GM10266 (cell line): ENCODE results near the gene ABTB2.
"Not testable (repeated sequence)": the region's sequence is repeated elsewhere in the genome, so short reads cannot be mapped to it uniquely, and the experiment has no call there.

Experiments used
- DNase-seq: peaks from one replicate; pipeline ENCODE4 v3.0.0; 2012; ENCODE audit errors: extremely low spot score
- TF ChIP-seq, protein P1 (sequence below): IDR thresholded peaks from 2 replicates; pipeline ENCODE4 v1.5.1; 2012; ENCODE audit warnings: mild to moderate bottlenecking, low read depth; ENCODE audit not compliant: control insufficient read depth, insufficient read depth; ENCODE audit errors: missing control alignments

The ABTB2 gene

GRCh38 chr11:34224434-34224966 is 133.3 kb downstream of the ABTB2 start:
- TF ChIP-seq, protein P1, sequence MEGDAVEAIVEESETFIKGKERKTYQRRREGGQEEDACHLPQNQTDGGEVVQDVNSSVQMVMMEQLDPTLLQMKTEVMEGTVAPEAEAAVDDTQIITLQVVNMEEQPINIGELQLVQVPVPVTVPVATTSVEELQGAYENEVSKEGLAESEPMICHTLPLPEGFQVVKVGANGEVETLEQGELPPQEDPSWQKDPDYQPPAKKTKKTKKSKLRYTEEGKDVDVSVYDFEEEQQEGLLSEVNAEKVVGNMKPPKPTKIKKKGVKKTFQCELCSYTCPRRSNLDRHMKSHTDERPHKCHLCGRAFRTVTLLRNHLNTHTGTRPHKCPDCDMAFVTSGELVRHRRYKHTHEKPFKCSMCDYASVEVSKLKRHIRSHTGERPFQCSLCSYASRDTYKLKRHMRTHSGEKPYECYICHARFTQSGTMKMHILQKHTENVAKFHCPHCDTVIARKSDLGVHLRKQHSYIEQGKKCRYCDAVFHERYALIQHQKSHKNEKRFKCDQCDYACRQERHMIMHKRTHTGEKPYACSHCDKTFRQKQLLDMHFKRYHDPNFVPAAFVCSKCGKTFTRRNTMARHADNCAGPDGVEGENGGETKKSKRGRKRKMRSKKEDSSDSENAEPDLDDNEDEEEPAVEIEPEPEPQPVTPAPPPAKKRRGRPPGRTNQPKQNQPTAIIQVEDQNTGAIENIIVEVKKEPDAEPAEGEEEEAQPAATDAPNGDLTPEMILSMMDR, result no peak
- DNase-seq, result no peak

GRCh38 chr11:34223907-34224306 is 133.9 kb downstream of the ABTB2 start:
- TF ChIP-seq, protein P1, result no peak
- no peak for DNase-seq

GRCh38 chr11:34223021-34223813 is 134.6 kb downstream of the ABTB2 start:
- TF ChIP-seq, protein P1, result no peak
- no peak for DNase-seq

GRCh38 chr11:34222030-34222429 is 135.8 kb downstream of the ABTB2 start:
- TF ChIP-seq, protein P1, result no peak
- no peak for DNase-seq

- DNase-seq, result no peak
- TF ChIP-seq, protein P1, result no peak
Observed at GRCh38 chr11:34219941-34220370, 137.9 kb downstream of the ABTB2 start.

DNA sequence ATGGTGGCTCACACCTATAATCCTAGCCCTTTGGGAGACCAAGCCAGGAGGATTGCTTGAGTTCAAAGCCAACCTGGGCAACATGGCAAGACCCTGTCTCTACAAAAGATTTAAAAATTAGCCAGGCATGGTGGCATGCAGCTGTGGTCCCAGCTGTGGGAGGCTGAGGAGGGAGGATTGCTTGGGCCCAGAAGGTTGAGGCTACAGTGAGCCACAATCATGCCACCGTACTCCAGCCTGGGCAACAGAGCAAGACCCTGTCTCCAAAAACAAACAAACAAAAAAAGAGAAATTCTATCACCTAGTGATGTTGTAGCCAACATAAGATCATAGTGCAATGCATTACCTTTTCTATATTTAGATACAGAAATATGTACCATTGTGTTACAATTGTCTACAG is 138.5 kb downstream of the ABTB2 start:
- TF ChIP-seq, protein P1, result no peak
- DNase-seq, result no peak

GRCh38 chr11:34218756-34219155 is 139.1 kb downstream of the ABTB2 start:
- not testable (repeated sequence) for DNase-seq
